Measurements from ENCODE around the gene PODNL1. TPM values are rescaled to one million over a fixed set of nuclear protein-coding genes. Genes with fewer than 3 reads are reported as not detected.

PODNL1 gene
- total RNA-seq, 1 experiment from 2014 or later, result 2.8 TPM

DNA sequence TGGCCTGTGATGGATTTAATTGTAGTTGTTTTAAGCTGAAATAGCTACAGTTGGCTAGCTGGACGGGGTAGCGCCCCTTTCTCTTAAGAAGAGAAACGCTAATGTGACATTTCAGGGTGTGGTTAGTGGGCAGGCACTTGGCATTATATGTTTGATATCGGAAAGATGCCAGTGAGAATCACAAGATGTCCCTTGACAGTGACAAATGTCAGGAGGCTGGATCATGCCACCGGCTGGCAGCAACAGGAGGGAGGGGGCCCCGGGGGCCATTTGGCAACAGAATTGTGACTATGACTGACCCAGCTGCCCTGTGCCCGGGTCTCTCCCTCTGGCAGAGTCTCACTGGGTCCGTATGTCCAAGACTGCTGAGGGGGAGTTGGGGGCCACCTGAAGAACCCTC, 18.8 kb upstream of the PODNL1 start:
- DNase-seq (ENCODE audit: low read depth), result no peak

- DNase-seq (ENCODE audit: low read depth), result no peak
Observed at GRCh38 chr19:13956365-13956744, 18.1 kb upstream of the PODNL1 start.

DNA sequence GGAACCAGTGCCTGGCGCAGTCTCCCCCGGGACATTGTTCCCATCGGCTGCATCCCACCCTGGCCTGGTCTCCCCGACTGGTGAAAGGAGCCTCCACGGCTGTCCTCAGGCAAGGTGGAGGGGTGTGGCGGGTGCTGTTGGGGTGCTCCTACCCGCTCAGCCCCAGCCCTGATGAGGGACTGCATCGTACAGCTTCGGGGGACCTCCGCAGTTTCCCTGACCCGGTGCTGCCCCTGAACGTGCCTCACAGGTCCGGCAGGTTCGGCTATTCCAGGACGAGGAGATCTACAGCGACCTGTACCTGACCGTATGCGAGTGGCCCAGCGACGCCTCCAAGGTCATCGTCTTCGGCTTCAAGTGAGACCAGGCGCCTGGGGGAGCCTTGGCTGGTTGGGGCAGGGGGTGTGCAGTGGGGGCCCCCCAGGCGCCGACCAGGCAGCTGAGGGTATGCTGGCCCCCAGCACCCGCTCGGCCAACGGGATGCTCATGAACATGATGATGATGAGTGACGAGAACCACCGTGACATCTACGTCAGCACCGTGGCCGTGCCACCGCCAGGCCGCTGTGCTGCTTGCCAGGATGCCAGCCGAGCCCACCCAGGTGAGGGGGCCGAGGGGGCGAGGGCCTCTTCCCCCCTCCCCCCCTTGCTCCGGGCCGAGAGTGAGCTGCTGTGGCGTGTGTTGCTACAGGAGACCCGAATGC, 17.6 kb upstream of the PODNL1 start:
- no peak for DNase-seq (ENCODE audit: low read depth)

DNA sequence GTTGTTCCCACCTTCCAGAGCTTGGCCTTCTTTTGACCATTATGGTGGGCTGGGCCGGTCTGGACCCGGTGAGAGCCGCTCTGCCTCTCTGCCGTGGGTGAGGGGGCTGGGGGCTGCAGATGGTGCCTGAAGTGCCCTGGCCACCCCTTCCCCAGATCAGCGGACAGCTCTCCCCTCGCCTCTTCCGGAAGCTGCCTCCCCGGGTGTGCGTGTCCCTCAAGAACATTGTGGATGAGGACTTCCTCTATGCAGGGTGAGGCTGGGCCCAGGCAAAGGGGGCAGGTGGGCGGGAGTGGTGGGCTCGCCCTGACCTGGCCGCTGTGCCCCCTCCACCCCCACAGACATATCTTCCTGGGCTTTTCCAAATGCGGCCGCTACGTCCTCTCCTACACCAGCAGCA, 16.0 kb upstream of the PODNL1 start:
- no peak for DNase-seq (ENCODE audit: low read depth)

DNA sequence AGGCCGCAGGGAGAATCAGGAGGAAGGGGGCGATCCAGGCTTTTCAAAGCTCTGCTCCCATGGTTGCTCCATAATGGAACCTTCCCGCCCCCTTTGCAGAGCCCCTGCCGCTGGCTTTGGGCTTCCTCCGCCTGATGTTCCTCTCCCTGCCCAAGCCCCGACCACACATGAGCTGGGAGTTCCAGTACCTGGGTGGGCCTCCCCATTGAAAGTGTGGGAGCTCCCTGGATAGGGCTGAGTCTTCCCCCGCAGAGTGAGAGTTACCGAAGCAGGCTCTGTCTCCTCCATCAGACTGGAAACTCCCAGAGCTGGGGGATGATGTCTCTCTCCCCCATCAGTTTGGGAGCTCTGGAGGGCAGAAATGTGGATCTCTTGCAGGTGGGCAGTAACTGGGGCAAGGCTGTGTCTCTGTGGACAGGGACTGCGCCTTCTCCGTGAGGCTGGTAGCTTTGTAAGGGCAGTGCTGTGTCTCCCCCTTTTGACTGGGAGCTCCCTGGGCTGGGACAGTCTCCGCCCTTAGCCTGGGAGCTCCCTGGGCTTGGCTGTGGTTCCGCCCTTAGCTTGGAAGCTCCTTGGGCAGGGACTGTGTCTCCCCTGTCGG, 14.8 kb upstream of the PODNL1 start:
- peak; percentile 47 for DNase-seq (ENCODE audit: low read depth)

GRCh38 chr19:13952154-13952930, 14.1 kb upstream of the PODNL1 start, which contains the start of gene DCAF15:
Gene DCAF15 (plus strand): TSS chr19:13952509. CDS start chr19:13952513, 4 bp downstream.
- DNase-seq (ENCODE audit: low read depth), result peak; percentile 99

GRCh38 chr19:13951799-13952153, 13.6 kb upstream of the PODNL1 start:
- no peak for DNase-seq (ENCODE audit: low read depth)

DNA sequence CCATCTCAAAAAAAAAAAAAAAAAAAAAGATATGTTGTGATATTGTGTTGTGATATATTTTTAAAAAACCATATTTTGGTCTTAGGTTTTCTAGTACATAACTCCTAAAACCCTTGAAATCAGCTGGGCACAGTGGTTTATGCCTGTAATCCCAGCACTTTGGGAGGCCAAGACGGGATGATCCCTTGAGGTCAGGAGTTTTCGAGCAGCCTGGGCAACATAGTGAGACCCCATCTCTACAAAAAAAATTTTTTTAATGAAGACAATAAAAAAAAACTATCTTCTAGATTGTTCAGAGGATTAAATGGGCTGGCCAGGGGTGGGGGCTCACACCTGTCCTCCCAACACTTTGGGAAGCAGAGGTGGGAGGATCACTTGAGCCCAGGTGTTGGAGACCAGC, 12.8 kb upstream of the PODNL1 start:
- DNase-seq (ENCODE audit: low read depth), result no peak

DNA sequence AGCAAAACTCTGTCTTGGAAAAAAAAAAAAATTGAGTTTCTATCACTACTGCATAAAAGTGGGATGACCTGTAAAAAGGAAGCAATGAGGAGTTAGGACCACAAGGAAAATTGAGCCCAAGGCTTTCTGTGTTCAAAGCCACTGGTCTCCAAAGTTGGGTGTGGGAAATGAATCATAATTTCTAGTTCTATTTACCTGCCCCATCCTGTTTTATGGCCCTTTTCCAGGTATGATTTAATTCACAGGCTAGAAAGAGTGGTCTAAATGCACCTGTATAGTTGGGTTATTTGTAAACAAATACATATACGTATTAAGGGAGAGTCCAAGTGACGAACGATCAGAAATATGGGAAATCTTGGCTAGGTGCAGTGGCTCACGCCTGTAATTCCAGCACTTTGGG, 8.2 kb upstream of the PODNL1 start:
- DNase-seq (ENCODE audit: low read depth), result no peak

DNA sequence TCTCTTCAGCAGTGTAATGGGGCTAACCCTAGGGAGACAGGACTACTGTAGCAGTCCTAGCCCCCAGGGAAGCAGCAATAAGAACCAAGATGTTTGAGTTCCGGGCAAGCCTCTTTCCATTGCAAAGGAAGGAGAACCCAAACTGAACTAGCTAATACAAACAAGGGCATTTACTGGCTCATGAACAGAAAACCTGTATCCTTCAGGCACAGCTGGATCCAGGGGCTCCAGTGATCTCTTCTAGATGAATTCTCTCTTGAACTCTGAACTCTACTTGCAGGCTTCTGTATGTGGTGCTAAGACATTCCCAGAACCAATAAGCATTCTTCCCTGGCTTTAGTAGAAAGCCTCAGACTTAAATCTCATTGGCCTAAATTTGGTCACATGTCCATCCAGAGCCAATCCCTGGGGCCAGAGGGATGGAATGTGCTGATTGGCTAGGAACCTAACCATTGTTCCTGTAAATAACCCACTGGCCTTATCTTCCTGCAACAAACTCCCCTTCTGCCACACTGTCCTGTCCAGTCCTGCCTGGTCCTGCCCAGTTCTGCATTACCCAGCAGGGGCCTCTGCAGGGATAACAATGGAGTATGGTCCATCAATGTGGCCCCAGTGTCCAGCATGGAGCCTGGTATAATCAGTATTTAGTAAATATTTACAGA, 3.9 kb upstream of the PODNL1 start:
- no peak for DNase-seq (ENCODE audit: low read depth)

- DNase-seq (ENCODE audit: low read depth), result peak; percentile 22
Observed at GRCh38 chr19:13937479-13938300, 527 bp downstream of the PODNL1 start.

GRCh38 chr19:13935765-13936510, 2.3 kb downstream of the PODNL1 start:
- DNase-seq (ENCODE audit: low read depth), result no peak

- no peak for DNase-seq (ENCODE audit: low read depth)
Observed at GRCh38 chr19:13934785-13935109, 3.5 kb downstream of the PODNL1 start.

DNA sequence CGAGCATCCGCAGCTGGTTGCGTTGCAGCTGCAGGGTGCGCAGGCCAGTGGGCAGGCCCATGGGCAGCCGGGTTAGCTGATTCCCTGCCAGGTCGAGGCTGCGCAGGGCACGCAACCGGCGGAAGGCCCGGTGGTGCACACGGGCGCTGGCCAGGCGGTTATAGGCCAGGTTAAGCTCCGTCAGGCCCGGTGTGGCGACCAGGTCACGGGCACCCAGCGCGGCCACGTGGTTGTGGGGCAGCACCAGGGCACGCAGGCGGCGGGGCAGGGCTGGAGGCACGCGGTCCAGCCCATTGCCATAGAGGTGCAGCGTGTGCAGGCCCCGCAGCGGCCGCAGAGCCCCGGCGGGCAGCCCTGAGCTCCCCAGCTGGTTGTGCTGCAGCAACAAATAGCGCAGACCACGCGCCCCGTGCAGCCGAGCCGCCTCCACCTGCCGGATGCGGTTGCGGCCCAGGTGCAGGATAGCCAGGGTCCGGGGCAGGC, 5.3 kb downstream of the PODNL1 start:
- DNase-seq (ENCODE audit: low read depth), result no peak

DNA sequence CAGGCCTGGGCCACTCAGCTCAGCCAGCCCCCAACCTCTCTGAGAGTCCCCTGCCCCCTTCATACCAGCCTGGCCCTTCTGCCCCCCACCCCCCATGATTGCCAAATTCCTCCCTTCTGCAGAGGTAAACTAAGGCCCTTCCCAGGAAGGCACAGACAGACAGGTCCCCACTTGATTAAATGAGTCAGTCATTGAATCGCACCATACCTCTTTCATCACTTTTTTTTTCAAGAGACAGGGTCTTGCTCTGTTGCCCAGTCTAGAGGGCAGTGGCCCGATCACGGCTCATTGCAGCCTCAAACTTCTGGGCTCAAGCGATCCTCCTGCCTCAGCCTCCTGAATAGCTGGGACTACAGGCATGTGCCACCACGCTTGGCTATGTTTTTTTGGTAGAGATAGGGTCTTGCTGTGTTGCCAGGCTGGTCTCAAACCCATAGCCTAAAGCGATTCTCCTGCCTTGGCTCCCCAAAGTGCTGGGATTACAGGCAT, 6.0 kb downstream of the PODNL1 start:
- no peak for DNase-seq (ENCODE audit: low read depth)

DNA sequence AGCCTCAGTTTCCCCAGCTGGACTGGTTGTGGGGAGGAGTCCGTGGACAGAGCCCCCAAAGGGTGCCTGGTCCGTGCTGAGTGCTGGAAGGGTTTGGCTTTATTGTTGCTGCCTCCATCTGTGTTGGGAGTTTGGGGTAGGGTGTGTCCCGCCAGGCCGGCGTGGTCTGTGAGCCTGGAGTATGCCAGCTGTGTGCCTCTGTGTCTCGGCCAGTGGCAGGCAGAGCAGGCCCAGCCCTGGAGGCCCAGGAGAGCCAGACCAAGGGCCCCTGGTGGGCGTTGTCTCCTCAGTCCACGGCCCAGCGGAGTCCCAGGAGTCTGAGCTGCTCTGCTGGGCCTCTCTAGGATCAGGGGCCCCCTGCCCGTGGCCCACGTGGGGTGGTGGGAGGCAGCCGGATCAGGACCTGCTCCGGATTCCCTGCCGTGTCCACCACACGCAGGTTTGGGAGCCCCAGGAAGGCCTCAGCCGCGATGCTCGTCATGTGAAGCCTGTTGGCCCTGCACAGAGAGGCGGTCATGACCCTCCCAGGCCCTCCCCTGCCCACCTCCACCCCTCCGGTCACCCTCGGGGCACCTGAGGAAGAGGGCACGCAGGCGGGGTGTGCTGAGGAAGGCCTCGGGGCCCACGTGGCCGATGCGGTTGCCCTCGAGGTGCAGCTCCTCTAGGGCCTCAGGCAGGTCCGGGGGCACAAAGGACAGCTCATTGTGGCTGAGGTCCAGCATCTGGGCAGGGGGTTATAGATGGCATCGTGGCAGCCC, 6.6 kb downstream of the PODNL1 start:
- no peak for DNase-seq (ENCODE audit: low read depth)

- no peak for DNase-seq (ENCODE audit: low read depth)
Observed at GRCh38 chr19:13930402-13930801, 7.8 kb downstream of the PODNL1 start.

GRCh38 chr19:13929956-13930355, 8.3 kb downstream of the PODNL1 start:
- DNase-seq (ENCODE audit: low read depth), result no peak

DNA sequence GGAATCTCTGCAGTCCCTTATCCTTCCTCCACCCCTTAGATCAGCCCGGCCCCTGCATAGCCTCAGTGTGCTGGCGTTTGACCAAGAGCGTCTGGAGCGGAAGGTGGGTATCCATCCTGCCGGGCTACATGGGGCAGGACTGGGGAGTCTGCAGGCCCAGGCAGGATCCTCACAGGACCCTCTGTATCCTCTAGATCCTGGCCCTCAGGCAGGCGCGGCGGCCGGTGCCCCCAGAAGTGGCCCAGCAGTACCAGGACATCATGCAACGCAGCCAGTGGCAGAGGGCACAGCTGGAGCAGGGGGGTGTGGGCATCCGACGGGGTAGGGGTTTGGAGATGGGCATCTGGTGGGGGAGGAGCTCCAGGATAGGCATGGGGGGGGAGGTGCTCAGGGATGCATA, 8.9 kb downstream of the PODNL1 start:
- no peak for DNase-seq (ENCODE audit: low read depth)

- DNase-seq (ENCODE audit: low read depth), result no peak
Observed at GRCh38 chr19:13926715-13927114, 11.5 kb downstream of the PODNL1 start.

All from M059J (cell line).